HG03558 (cell line): ENCODE measurements around the gene PON3.

Experiments used
- ATAC-seq: cut with Tn5 transposase; IDR thresholded peaks from one replicate; pipeline ENCODE4 v1.9.1; 2021; ENCODE audit warnings: moderate number of reproducible peaks; ENCODE audit not compliant: unreplicated experiment; ENCODE audit errors: extremely low read depth

PON3 gene

DNA sequence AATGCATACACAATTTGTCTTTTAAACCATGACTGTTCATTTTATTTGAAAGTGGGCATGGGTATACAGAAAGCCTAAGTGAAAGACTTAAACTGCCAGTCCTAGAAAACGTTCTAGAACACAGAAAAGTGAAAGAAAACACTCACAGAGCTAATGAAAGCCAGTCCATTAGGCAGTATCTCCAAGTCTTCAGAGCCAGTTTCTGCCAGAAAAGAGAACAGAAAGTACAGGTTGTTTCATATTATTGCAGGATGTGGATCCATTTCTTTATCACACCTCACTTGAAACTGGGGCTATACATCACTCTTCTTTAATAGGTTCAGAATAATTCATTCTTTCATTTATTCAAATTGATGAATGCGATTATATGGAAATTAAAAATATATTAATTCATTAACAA lies 79.6 kb downstream of the PON3 start:
- no peak for ATAC-seq

DNA sequence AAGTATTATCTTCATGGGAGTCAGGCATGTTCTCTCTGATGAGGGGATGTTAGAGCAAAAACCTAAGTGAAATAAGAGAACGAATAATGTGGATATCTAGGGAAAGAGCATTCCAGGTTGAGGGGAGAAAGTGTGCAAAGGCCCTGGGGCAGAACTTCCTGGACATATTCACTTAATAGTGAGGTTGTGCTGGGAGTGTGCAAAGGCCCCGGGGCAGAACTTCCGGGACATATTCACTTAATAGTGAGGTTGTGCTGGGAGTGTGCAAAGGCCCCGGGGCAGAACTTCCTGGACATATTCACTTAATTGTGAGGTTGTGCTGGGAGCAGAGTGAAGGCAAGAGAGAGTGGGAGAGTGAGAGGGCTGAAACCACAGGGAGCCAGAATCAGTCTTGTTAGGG lies 83.6 kb downstream of the PON3 start:
- no peak for ATAC-seq

GRCh38 chr7:95311389-95311788 lies 84.8 kb downstream of the PON3 start:
- ATAC-seq = no peak

- ATAC-seq = no peak
These were observed 86.2 kb downstream of the PON3 start for GRCh38 chr7:95309951-95310350.
